HG02885 (cell line): Measurements from ENCODE around the gene PHLDB1.

ENCODE experiments used
- ATAC-seq: cut with Tn5 transposase; IDR thresholded peaks from one replicate; pipeline ENCODE4 v1.9.1; 2021; ENCODE audit warnings: mild to moderate bottlenecking; ENCODE audit not compliant: unreplicated experiment, poor library complexity

The PHLDB1 gene

GRCh38 chr11:118621071-118621783 is 13.8 kb downstream of the PHLDB1 start:
- no peak for ATAC-seq

GRCh38 chr11:118621784-118622375 is 14.5 kb downstream of the PHLDB1 start:
- ATAC-seq: no peak

GRCh38 chr11:118622376-118623268 is 15.2 kb downstream of the PHLDB1 start:
- no peak for ATAC-seq

- ATAC-seq: no peak
These were observed 15.8 kb downstream of the PHLDB1 start for GRCh38 chr11:118623269-118623655.

DNA sequence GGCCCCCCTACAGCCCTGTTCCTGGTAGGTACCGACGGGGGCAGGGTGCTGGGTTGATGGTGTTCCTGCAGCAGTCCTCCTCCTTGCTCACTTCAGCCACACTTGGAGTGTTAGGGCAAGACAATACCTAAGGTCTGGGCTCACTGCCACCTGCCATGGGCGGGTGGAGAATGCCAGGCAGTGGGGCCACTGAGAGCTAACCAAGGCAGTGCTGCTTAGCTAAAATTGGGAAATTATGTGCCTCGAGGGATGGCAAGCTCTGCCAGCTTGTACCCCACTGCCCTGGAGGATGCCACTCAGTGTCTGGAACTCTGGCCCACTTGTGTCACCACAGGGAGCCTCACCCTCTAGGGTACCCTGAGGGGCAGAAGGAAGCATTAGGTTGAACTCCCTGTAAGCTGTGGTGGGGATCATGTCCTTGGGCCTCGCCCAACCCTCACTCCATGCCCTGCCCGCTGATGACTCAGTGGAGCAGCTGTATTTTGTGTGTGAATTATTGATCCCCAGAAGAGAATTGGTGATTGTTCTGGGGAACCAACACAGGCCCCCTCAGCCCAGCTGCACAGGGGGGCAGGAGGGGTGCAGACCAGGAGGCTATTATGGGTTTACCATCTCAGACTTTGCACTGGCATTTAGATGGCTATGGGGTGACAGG is 17.7 kb downstream of the PHLDB1 start:
- ATAC-seq: no peak

- no peak for ATAC-seq
These were observed 18.6 kb downstream of the PHLDB1 start for GRCh38 chr11:118625976-118626375.

DNA sequence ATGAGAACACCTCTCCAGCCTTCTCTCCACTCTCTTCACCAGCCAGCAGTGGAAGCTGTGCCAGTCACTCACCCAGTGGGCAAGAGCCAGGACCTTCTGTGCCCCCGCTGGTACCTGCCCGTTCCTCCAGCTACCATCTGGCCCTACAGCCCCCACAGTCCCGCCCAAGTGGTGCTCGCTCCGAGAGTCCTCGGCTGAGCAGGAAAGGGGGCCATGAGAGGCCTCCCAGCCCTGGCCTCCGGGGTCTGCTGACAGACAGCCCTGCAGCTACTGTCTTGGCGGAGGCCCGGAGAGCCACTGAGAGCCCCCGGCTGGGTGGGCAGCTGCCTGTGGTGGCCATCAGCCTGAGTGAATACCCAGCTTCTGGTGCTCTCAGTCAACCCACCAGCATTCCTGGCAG is 20.2 kb downstream of the PHLDB1 start:
- no peak for ATAC-seq

GRCh38 chr11:118628031-118628430 is 20.6 kb downstream of the PHLDB1 start:
- no peak for ATAC-seq

DNA sequence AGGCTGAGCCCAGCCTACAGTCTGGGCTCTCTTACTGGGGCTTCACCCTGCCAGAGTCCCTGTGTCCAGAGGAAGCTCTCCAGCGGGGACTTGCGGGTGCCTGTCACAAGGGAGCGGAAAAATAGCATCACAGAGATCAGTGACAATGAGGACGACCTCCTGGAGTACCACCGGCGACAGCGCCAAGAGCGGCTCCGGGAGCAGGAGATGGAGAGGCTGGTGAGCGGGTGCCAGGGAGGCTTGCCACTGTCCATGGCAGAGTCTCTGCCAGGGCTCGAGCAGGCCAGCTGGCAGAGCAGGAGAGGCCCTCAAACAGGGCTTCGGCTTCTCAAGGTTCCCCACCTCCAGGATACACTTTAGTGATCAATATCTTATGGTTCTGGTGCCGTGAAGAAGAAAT is 21.0 kb downstream of the PHLDB1 start:
- ATAC-seq: no peak

DNA sequence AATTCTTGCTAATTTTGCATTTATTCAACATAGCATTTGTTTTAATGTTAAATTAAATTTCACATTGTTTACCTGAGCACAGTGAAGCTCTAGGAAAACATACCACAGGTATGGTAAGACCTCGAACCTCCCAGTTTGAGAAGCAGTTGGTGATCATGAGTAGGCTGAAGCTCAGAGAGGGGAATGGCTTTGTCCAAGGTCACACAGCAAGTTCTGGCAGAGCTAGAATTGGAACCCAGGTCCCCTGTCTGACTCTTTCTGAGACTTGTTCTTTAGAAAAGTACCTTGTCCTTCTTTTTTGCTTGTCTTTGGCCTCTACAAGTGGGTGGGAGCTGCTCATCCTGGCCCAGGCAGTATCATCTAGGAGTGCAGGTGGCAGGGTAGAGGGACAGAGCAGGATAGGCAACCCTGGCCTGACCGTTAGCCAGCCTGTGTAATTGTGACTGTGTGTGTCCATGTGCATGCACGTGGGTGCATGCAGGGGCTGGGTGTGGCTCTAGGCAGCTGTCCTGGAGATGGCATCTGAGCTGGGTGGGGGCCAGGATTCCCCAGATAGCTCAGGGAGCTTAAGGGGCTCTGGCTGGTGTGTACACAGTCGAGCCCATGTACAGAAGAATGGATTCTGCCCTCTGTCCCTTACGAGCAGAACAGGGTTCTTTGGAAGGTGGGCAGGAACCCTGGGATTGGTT is 21.6 kb downstream of the PHLDB1 start:
- no peak for ATAC-seq

GRCh38 chr11:118629761-118630661 is 22.6 kb downstream of the PHLDB1 start:
- no peak for ATAC-seq

DNA sequence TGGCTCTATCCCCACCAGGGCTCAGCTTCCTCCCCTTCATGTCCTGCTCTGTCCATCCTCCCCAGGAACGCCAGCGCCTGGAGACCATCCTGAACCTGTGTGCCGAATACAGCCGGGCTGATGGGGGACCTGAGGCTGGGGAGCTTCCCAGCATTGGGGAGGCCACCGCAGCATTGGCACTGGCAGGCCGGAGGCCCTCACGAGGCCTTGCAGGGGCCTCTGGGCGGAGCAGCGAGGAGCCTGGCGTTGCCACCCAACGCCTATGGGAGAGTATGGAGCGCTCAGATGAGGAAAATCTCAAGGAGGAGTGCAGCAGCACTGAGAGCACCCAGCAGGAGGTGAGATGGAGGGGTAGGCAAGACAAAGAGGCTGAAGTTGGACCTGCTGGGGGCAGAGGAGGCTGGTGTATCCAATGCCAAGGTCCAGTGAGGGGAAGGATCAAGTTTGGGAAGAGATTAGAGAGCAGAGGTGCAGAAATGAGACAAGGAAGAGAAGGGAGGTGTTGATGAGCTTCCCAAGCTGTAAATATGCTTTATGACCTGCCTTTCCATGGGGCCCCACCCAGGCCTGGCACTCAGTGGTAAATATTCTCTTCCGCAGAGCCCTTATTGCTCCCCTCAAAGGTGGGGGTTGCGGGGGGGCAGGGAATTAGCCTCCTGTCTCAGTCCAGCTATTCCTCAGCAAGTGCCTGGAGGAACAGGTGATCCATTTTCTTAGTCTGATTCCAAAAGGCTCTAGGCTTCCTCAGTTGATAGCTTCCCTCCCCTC is 23.9 kb downstream of the PHLDB1 start:
- ATAC-seq: no peak

DNA sequence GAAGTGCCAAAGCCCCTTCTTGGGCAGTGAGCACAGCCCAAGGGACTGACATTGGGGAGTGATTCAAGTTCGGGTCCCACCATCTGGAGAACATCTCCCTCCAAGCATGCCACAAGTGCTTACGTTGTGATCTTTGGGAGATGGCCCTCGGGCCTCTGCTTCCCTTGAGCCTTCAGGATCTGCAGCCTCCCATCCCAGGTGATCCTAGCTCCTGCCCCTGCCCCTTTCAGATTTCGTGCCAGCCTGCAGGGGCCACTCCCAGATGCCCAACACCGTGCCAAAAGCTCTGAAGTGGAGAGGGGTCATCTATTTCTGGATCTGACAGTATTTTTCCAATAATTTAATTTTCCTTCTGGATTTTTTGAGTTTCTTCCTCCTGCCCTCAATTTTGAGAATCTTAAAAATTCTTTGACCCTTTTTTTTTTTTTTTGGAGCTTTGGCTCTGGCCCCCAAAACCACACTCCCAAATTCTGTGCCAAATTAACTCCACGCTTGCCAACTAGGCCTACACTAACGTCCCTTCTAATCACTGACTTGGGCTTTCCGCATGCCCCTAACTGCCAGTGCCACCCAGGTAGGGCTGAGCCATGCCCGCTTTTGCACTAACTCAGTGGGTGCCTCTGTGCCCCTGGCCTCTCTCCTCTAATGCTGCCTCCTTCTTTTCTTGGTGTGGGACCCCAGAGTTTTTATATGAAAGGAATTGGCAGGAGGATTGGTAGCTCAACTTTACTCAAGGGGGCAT is 25.3 kb downstream of the PHLDB1 start:
- no peak for ATAC-seq

- ATAC-seq: no peak
These were observed 25.9 kb downstream of the PHLDB1 start for GRCh38 chr11:118633319-118633690.

- ATAC-seq: no peak
These were observed 26.6 kb downstream of the PHLDB1 start for GRCh38 chr11:118633979-118634378.

GRCh38 chr11:118634431-118635236 is 27.2 kb downstream of the PHLDB1 start:
- no peak for ATAC-seq

- ATAC-seq: no peak
These were observed 27.8 kb downstream of the PHLDB1 start for GRCh38 chr11:118635237-118635591.
